OCI-LY3 (cell line): ENCODE data around the gene HECTD1.

Experiments used
- H2AFZ ChIP-seq: fragments of 200-600, 300-600 bp; shearing (Covaris generic); 2 replicates; pipeline ENCODE4 v1.6.0; 2014; ENCODE audit warnings: antibody characterized with exemption, low read depth, low read length
- H3K27ac ChIP-seq: fragments of 200-600, 300-600 bp; sonication (generic); 2 replicates; pipeline ENCODE4 v1.5.1; 2014; ENCODE audit warnings: mild to moderate bottlenecking, low read length, moderate library complexity, mixed read lengths
- H3K27me3 ChIP-seq: fragments of 200-600, 300-600 bp; sonication (generic); 2 replicates; pipeline ENCODE4 v1.6.1; 2014; ENCODE audit warnings: low read depth, low read length, mixed read lengths
- H3K36me3 ChIP-seq: fragments of 200-600, 300-600 bp; sonication (generic); replicated peaks from 2 replicates; pipeline ENCODE3; 2014; ENCODE audit warnings: low read depth, low read length, mixed read lengths
- H3K4me1 ChIP-seq: fragments of 300-600, 200-600 bp; sonication (generic); 2 replicates; pipeline ENCODE4 v1.6.1; 2014; ENCODE audit warnings: low read length, mixed read lengths
- H3K4me2 ChIP-seq: fragments of 200-600, 300-600 bp; sonication (generic); 2 replicates; pipeline ENCODE4 v1.6.1; 2014; ENCODE audit warnings: low read length, mixed read lengths
- H3K4me3 ChIP-seq: fragments of 300-600, 200-600 bp; sonication (generic); 2 replicates; pipeline ENCODE4 v1.5.1; 2014; ENCODE audit warnings: antibody characterized with exemption, mild to moderate bottlenecking, low read length, moderate library complexity
- H3K79me2 ChIP-seq: fragments of 300-600, 200-600 bp; shearing (Covaris generic); 2 replicates; pipeline ENCODE4 v1.6.1; 2014; ENCODE audit warnings: mild to moderate bottlenecking, low read length, mixed read lengths
- H3K9ac ChIP-seq: fragments of 300-600, 200-600 bp; shearing (Covaris generic); 2 replicates; pipeline ENCODE4 v1.6.0; 2014; ENCODE audit warnings: mild to moderate bottlenecking, low read length, moderate library complexity
- H3K9me3 ChIP-seq: fragments of 200-600, 300-600 bp; shearing (Covaris generic); 2 replicates; pipeline ENCODE4 v1.6.1; 2014; ENCODE audit warnings: low read length, mixed read lengths; ENCODE audit not compliant: insufficient read depth
- H4K20me1 ChIP-seq: fragments of 200-600, 300-600 bp; sonication (generic); 2 replicates; pipeline ENCODE4 v1.6.1; 2016; ENCODE audit warnings: low read length, mixed read lengths; ENCODE audit not compliant: insufficient read depth
- CTCF ChIP-seq: fragments of 200-600, 300-600 bp; sonication (generic); IDR thresholded peaks from 2 replicates; pipeline ENCODE4 v1.5.1; 2014; ENCODE audit warnings: antibody characterized with exemption, low read length, low read depth
- EZH2phosphoT487 ChIP-seq: fragments of 200-600 bp; shearing (Covaris generic); IDR thresholded peaks from 2 replicates; pipeline ENCODE4 v1.6.1; 2018; ENCODE audit warnings: antibody characterized with exemption, mixed run types, low read depth

HECTD1 gene

GRCh38 chr14:31159682-31160296 is 47.8 kb downstream of the HECTD1 start:
- H2AFZ ChIP-seq: no peak overlapping the region
- no peaks in the 10 kb centered on the region for H3K4me1 ChIP-seq
- H3K4me3 ChIP-seq: no peak overlapping the region
- no peak overlapping the region for H3K27ac ChIP-seq
- peaks cover 19% of the 10 kb centered on the region for H3K36me3 ChIP-seq
- no peak overlapping the region for H3K4me2 ChIP-seq
- no peaks in the 10 kb centered on the region for H4K20me1 ChIP-seq
- no peaks in the 10 kb centered on the region for H3K9me3 ChIP-seq
- no peaks in the 10 kb centered on the region for H3K27me3 ChIP-seq
- no peak overlapping the region for H3K9ac ChIP-seq
- no peak for TF ChIP-seq CTCF
- no peak for TF ChIP-seq EZH2phosphoT487
- H3K79me2 ChIP-seq: no peaks in the 10 kb centered on the region

- Histone ChIP-seq H3K27ac (no peak overlapping the region), H3K27me3 (no peaks in the 10 kb centered on the region), H3K9me3 (no peaks in the 10 kb centered on the region), H4K20me1 (no peaks in the 10 kb centered on the region), H3K4me3 (no peak overlapping the region), H2AFZ (no peak overlapping the region), H3K79me2 (no peaks in the 10 kb centered on the region; the same call in 1 of the 2 replicates), H3K4me1 (no peaks in the 10 kb centered on the region), H3K9ac (no peak overlapping the region), H3K4me2 (no peak overlapping the region), H3K36me3 (peaks cover 17% of the 10 kb centered on the region)
- TF ChIP-seq CTCF (no peak), EZH2phosphoT487 (no peak)
Observed at GRCh38 chr14:31154956-31155355, 52.6 kb downstream of the HECTD1 start.

GRCh38 chr14:31142455-31143087 is 65.0 kb downstream of the HECTD1 start:
- Histone ChIP-seq H3K4me2 (no peak overlapping the region), H3K27ac (no peak overlapping the region), H3K4me3 (no peak overlapping the region), H2AFZ (no peak overlapping the region), H3K27me3 (no peaks in the 10 kb centered on the region), H3K9ac (no peak overlapping the region), H4K20me1 (no peaks in the 10 kb centered on the region), H3K36me3 (peaks cover 28% of the 10 kb centered on the region), H3K9me3 (no peaks in the 10 kb centered on the region), H3K79me2 (no peaks in the 10 kb centered on the region), H3K4me1 (no peaks in the 10 kb centered on the region)
- no peak for TF ChIP-seq CTCF
- no peak for TF ChIP-seq EZH2phosphoT487

GRCh38 chr14:31139301-31139847 is 68.2 kb downstream of the HECTD1 start:
- Histone ChIP-seq H3K4me1 (no peaks in the 10 kb centered on the region), H3K9ac (no peak overlapping the region), H3K27ac (no peak overlapping the region), H4K20me1 (no peaks in the 10 kb centered on the region), H3K4me3 (no peak overlapping the region), H3K36me3 (peaks cover 40% of the 10 kb centered on the region), H3K79me2 (no peaks in the 10 kb centered on the region), H2AFZ (no peak overlapping the region), H3K9me3 (no peaks in the 10 kb centered on the region), H3K27me3 (no peaks in the 10 kb centered on the region), H3K4me2 (no peak overlapping the region)
- TF ChIP-seq EZH2phosphoT487: no peak
- no peak for TF ChIP-seq CTCF
